Fibroblast of skin of right biceps (primary cell): ENCODE results near the gene TAGLN3.

Experiments
- DNase-seq: peaks from one replicate; pipeline ENCODE4 v3.0.0-alpha.2; 2013

The TAGLN3 gene

DNA sequence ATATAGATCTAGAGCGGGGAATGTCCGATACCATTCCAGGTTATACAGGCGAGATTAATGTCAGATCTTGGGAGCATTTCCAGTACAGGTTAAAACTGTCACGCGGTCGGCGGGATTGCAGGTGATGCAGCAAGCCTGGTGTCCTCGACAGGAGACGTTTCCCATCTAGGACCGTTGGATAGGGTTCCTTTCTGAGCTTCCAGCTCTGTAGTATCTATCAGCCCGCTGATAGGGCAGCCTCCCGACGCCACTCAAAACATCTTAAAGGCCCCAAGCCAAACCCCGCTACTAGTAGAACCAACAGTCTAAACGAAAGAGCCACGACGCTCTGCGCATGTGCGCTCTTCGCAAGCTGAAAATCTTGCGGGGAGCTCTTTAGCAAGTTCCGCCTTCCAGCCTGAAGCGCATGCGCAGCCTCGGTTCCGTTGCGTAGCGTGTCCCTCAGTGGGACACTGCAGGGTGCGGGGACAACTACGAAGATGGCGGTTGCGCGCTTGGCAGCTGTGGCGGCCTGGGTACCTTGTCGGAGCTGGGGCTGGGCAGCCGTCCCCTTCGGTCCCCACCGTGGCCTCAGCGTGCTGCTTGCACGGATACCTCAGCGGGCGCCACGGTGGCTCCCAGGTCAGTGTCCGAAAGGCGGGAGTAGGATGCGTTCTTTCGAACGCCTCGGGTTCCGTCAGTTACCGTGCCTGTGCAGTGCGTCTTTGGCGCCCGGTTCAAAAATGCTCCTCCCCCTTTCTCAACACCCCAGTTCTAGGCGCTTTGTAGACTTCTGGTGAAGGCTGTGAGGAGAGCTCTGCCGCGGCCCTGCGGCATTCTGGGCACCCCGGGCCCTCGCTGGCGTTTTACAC is 19.9 kb upstream of the TAGLN3 start, which contains the start of gene ABHD10:
TSS of gene ABHD10 (plus strand) at position 444 of the 851 bp plus-strand sequence. CDS start at position 480, 36 bp downstream.
- DNase-seq = peak; percentile 98

DNA sequence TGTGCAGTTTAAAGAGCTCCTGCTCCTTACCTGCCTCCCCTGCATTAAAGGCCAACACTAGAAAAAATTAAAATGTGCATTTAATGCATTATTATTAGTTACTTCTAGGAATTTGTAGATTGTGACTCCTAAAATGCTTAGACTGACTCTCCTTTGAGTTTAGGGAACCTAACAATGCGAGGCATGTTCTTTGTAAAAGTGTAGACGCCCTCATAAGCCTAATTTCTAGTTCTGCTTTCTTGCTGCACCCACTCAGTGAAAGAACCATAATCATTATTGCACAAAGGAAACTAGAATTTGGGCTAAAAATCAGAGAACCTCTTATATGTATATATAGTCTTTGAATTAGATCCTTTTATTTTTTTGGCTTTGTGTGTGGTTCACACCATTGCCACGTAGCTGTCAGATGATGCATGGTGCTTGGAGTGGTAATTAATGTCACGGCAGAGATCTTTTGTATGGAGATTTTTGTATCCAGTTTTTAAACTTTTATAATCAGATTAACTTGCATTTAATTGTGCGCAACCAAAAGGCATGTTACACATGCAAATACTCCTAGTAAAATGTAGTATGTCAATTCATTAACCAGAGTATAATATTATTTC is 19.2 kb upstream of the TAGLN3 start:
- DNase-seq = peak; percentile 23

DNA sequence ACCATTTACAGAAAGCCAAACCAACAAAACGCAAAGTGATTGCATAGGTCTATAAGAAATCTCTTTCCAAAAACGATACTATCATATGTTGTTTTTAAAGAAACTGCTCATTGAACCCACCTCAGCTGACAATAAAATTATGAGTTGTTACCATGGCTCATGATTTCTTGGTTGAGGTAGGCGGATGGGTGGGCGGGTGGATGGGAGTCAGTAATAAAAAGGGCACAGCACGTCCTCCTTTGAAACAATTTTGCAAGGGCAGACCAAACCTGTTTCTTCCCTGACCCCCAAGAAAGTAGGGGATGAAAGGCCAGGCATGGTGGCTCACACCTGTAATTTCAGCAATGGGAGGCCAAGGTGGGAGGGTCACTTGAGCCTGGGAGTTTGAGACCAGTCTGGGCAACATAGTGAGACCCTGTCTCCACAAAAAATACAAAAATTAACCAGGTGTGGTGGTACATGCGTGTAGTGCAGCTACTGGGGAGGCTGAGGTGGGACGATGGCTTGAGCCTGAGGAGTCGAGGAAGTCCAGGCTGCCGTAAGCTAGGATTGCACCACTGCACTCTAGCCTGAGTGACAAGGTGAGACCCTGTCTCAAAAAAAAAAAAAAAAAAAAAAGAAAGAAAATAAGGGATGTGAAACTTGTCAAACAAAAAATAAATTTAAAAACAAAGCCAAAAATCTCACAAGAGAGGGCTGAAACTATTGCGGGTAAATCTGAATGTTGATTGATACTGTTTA is 17.8 kb upstream of the TAGLN3 start:
- no peak for DNase-seq

DNA sequence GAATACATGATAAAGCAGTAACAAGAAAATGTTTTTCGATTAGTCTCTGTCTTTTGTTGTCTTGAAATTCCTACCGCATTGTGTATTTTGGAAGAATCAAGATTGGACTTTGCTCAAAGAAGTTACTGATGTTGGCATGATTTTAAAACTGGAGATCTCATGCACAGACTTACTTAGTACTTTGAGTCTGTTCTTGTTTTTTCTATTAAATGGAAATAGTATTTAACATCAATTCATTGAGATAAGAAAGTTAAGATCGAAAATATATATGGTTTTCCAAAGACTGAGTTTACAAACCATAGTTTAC is 17.3 kb upstream of the TAGLN3 start:
- no peak for DNase-seq

DNA sequence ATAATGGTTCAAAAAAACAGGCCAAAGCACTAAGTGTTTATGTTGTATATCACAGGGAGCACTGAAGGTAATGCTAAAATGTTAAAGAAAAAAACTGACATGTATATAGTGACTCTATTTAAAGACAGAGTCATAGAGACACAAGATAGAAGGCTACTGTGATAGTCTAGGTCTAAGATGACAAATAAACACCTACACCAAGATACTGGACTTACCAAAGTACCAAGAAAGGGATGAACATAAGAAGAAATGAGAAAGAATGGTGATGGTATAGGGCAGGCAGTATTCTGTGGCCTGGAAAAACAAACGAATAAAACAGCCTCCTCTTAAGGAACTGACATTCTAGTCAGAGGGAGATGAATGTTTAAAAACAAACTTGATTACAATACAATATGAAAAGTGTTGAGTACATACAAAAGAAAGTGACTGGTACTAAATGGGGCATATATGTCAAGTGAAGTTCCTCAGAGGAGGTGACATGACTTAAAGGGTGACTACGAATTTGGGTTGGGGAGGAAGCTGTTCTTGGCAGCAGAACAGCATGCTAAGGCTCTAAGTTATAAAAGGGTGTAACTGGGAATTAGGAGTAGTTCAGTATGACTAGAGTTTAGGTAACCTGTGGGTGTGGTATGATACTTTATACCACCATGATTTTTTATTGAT is 14.0 kb upstream of the TAGLN3 start:
- DNase-seq = no peak

DNA sequence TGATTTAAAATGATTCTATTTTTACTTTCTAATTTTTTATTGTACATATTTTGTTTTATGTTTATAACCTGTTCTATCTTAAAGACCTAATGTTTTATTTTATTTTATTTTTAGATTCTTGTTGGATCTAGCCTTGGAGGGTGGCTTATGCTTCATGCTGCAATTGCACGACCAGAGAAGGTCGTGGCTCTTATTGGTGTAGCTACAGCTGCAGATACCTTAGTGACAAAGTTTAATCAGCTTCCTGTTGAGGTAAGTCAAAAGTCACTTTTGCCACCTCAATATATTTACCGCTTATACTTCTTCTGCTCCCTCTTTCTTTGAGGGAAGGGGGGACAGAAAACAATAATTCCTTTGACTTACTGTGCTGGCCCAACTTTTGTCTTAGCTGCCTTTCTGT is 11.9 kb upstream of the TAGLN3 start:
- no peak for DNase-seq

DNA sequence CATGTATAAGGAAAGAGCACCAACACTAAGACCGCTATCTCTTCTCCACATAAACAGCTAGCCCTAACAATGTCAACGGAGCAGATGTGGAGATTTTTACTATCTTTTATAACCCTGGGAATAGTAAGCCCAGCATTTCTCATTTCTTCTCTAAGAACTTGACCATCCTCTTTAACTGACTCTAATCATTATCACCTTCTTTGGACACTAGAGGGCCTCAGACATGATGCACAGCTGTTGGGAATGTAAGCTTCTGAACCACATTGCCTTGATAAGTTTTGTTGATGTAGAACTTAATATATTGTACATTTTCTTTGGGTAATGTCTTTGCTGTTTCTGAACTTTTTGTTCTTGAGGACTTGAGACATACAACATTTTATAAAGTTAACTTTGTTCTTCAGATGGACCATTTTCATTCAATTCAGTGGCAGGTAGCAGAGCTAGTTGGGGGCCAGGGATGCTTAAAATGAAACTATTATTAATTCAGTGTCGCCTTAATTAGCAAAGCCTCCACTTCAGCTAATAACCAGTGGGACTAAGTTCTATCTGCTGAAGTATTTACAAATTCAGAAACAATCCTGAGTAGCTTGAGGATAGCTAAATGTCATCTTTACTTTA is 9.6 kb upstream of the TAGLN3 start:
- DNase-seq = peak; percentile 63

DNA sequence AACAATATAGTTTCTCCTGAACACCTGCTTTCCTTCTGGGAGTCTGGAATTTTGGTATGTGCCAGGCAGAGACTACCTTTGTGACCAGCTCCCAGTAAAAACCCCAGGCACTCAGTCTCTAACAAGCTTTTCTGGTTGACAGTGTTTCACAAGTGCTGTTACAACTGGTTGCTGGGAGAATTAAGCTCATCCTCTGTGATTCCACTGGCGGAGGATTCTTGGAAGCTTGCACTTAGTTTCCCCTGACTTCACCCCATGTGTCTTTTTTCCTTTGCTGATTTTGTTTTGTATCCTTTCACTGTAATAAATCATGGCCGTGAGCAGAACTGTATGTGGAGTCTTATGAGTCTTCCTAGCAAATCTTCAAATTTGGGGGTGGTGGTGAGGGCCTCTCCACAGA is 5.7 kb upstream of the TAGLN3 start:
- DNase-seq = no peak

DNA sequence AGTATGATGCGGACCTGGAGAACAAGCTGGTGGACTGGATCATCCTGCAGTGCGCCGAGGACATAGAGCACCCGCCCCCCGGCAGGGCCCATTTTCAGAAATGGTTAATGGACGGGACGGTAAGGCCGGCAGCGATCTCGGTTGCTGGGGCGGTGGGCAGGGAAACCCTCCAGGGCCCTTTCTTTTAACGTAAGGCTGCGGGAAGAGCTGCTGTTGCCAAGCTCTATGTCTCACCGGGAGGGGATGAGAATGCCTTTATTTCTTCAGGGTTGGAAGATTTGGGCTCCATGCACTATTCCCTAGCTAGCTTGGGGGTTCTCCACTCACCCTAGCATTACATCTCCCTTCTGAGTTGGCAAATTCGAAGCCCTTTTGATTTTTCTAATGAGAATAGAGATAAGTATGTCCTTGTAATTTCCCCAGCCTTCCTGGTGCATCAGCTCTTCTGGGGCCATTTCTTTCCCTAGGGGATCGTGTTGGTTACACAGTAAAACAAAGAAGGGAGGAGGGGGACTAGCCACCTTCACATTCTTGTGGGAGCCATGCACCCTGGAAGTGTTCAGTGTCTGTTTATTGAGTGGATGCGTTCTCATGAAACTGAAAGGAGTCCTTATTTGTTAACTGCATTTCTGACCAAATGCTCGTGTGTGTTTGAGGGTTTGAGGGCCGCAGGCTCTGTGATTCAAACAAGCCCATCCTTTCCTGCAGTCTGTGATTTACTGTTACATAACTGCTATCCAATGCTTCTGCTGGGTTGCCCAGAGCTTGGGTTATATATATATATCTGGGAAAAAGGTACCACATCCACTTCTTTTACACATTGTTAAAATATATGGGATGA is 982 bp downstream of the TAGLN3 start:
- peak; percentile 4 for DNase-seq

DNA sequence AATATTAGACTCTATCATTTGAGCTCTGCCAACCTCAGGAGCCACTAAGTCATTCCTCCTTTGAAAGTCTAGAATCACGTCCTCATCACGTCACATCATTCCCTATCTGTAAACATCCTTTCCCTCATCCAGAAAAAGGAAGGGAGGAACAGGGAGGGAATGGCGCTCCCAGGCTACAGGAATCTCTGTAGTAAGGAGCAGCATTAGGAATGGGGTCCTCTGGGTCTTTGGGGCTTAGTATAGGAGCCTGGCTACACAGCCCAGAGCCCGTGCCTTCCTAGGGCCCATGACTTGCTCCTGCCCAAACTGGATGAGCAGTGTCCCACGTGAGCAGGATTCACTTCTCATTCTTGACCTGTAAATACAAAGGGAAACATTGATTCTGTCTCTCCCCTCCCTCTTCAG is 1.6 kb downstream of the TAGLN3 start:
- DNase-seq = no peak

DNA sequence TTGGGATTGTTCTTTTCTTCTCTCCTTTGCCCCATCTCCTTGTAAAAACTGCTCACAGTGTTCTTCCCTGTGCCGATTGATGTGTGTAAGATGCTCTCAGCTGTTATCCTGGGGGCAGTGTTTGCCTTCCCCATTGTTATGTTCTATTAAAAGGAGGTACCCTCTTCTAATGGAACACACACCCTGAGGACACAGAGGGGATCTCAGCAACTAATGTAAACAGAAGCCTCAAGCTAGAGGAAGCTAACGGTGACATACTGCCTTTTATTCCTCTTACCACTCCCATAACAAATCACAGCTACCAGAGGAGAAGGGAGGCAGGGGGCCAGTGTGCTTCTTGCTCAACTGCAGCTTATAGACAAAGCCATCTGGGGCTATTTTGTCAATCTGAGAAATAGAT is 2.2 kb downstream of the TAGLN3 start:
- peak; percentile 8 for DNase-seq

DNA sequence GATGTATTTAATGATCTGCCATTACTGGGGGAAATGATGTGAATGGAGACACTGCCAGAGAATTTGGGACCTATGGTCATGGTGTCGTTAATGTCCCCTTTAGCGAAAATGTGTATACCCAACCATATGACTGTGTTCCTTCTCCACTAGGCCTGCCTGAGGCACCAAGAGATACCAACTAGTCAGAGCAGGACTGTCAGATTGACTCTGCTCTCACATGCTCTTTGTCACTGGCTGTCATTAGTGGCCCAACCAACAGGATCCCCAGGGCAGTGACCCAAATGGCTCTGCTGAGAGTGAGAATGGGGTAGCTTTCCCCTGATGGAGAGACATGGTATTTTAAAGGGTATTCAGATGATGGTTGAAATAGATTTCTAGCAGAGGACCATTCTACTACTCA is 2.8 kb downstream of the TAGLN3 start:
- DNase-seq = no peak

DNA sequence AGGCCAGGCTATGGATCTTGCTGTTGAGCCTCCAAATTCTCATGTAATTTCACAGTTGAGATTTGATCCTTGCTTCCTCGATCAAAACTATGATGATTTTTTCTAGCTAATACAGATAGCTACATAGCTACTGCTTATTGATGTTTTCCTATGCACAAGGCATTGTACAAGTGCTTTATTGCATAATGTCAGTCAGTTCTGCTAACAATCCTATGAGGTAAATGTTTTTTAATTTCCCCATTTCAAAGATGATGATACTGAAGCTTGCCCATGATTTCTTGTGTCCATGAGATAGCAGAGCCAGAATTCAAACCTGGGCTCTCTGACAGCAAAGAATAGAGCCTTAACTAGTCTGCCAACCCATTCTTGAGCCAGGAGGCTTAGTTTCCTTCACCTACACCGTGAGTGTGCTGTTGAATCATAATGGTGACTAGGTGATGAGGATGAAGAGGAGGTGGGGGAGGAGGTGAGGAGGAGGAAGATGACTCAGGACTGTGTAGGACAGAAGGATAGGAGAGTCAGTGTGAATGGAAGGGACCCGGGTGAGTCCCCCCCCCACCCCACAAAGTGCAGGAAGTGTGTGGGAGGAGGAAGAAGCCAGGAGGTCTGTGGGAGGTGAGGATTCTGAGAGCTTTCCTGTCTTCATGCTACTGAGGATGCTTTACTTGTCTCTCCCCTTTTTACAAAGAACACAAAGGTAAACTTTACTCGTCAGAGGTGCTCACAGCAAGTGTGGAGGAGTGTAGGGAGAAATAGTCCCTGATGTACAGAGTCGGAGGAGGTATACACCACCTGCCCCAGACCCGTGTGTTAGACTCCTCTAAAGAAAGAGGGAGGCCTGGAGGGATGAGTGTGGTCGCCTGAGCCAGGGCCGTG is 3.6 kb downstream of the TAGLN3 start:
- DNase-seq = peak; percentile 68

DNA sequence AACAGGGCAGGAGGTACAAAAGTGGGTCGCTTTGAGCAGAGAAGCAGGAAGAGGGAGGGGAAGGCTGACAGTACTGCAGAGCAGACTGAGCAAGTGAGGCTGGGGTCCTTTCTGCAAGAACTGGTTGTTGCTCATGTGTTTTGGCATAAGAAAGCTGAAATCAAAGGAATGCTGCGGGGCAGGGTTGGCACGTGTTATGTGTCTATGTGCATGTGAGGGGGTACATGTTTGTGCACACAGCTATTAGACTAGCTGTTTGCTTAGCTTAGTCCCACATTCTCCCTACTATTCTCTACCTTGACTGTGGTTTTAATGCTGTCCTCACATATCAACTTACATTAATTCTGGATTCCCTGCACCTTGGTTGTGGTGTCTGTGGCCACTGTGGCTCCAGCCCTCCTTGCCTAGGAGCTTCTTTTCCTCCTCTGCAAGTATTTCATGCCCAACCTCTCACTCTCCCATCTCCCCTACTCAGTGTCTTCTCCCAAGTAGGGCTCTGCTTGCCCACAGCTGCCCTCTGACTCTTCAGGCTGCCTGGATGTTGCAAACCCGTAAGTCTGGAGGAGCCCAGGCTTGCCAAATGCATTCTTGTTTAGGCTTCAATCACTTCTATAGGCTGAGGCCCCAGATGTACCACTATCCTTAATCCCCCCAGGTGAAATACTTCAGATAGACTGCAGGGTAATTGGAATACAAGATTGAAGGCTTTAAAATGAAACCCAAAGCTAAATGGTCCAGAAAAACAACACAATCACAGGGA is 4.8 kb downstream of the TAGLN3 start:
- no peak for DNase-seq

DNA sequence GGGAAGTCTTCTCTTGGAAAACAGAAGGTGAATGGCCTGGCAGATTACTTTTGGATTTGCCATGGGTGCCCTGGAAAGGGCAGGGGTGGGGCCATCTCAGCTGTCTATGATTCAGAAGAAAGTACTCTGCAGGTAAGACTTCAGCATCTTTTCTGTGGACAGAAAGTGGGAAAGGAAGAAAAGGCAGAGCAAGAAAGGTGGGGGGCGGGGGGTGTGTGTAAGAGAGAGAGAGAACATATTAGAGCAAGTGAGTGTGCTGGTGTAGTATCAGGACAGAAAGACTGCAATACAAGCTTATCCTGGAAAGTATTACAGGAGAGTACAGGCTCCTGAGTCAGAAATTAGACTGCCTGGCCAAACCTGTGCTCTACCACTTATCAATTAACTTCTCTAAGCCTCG is 5.5 kb downstream of the TAGLN3 start:
- no peak for DNase-seq

DNA sequence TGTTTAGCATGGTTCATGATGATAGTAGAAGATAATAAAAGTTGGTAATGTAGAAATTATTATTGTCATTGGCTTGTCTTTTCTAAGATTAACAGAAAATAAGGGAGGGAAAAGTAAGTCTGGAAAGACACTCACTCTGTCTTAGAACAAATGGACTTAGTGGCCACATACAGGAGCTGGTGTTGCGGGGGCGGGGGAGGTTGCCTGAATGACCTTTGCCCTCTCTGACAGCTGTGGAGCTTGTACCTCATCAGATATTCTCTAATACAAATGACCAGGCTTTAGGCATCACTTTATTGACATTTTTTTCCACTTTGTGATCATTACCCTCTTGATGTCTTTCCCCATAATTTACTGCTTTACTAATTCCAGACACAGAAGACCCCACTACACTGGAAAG is 5.9 kb downstream of the TAGLN3 start:
- DNase-seq = no peak

DNA sequence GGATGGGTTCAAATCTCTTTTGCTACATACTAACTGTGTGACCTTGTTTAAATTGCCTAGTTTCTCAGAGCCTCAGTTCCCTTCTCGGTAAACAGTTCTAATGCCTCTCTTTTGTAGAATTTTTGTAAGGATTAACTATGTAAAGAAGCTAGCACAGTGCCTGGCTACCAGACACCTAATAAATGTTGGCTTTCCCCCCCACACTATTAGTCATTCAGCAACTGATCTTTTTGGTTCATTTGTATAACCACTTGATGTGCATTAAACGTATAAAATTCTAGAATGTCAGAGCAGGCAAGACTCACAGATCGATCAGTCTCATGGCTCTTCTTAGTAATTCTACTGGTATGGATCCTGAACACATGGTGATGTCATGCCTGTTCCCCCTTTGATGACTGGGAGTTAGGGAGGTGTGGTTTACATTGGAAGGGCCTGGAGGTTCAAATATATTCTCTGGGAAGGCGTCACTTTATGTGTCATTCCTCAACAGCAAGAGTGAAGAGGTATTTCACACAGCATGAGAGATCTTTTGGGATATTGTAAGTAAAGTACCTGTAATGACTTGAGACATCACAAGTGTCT is 6.5 kb downstream of the TAGLN3 start:
- DNase-seq = peak; percentile 63

DNA sequence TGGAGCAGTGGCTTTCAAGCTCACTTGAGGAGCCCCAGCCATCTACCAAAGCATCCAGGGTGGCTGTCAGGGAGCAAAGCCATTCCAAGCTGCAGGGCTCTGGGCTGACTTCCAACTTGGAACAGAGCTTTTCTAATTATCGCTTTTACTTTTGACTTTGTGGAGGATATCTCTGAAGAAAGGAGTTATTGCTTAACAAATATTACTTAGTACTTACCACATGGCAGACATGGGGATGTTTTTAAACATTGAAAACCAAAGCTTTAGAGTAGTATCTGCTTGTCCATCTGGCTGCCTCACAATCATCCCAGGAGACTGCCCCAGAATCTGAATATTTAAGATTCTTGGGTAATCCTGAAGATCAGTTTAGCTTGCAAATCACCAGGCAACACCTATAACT is 8.9 kb downstream of the TAGLN3 start:
- peak; percentile 75 for DNase-seq

DNA sequence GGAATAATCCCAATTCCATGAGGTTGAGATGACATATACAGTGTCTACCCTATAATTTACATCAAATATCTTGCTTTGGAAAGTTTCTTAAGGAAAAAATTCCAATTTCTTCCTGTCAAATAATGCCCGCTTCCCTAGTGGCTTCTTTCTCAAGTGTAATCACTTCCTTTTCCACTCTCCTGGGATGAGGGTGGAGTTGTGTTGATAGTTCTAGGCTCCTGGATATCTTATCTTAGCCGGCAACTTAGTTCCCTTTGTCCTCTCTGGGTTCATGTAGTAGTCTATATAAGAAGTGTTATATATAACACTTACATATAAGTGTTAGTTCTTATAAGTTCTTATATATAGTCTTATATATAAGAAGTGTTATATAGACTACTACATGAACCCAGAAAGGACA is 10.9 kb downstream of the TAGLN3 start:
- DNase-seq = no peak

DNA sequence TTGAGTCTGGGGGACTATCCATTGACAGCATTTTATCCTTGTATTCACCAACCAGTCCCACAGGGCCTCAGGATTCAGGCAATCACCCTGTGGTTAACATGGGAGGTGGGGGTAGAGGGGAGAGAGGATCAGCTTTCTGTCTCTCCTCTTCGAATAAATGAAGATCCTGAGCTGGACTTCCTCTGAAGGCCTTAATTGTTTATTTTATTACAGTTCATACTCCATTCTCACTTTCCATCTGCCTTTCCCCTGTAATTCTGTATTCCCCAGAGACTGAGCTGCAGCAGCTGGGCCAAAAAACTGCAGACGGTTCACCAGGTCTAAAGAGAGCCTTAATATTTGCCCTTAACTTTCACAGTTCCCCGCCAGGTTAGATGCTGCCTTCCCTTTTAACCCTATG is 11.9 kb downstream of the TAGLN3 start:
- DNase-seq = no peak
